Measurements from ENCODE around the gene DRAM1.
"Not testable (repeated sequence)": the region's sequence is repeated elsewhere in the genome, so short reads cannot be mapped to it uniquely, and the experiment has no call there.

Gene DRAM1

DNA sequence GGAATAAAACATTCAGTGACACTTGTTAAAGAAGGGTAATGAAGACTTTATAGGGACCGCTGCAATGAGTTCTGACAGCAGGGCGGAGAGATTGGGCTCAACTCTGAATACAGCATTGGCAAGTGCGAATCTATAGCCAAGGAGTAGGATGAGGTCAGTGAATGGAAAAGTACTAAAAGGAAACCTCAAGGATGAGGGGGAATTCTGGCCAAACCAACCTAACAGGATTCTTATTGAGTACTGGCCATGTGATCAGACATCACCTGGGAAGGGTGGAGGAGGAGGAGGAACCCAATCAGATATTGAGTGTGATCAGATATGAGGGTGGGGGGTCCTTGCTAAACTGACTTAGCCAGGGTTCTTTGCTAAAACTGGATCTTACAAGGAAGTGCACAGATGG is 31.0 kb downstream of the DRAM1 start:
- DNase-seq: no peak

DNA sequence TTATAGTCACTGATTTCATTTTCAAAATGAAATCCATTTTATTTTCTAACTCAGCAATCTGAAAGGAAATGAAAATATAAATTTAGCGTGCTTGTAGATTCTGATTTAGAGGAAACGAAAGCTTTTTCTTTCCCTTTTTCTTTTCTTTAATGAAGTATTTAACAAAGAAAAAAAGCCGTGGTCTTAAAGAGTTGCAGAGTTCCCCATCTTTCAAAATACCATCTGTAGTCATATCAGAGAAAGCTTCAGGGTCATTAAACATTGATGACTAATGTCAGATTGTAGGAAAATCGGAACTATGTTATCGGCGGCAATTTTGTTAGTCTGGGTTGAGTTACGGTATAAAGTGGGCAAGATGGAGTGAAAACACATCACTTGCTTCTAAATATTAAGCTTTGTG is 32.3 kb downstream of the DRAM1 start:
- no peak for DNase-seq

DNA sequence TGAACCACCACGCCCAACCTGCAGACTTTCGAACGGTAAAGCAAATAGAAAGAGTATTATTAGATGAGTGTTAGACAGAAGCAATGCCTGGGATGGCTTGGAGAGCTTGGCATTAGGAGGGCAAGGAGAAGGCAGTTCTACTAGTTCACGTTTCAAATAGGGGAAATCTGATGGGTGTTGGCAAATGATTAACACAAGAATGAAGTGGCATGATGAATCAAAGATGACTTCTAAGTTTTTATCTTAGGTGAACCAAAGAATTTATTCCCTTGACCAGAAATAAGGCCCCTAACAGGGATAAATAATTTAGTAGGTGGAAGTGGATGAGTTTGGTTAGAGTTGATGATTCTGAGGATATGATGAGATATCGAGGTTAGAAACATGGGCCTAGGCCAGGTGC is 38.5 kb downstream of the DRAM1 start:
- no peak for DNase-seq

DNA sequence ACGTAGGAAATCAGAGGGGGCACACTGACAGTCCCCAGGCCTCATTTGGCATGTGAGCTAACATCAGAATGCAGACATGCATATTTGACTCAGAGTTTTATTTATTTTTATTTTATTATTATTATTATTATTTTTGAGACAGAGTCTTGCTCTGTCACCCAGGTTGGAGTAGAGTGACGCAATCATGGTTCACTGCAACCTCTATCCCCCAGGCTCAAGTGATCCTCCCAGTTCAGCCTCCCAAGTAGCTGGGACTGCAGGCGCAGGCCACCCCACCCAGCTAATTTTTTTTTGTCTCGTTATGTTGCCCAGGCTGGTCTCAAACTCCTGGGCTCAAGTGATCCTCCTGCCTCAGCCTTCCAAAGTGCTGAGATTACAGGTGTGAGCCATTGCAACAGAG is 41.4 kb downstream of the DRAM1 start:
- DNase-seq: not testable (repeated sequence)

DNA sequence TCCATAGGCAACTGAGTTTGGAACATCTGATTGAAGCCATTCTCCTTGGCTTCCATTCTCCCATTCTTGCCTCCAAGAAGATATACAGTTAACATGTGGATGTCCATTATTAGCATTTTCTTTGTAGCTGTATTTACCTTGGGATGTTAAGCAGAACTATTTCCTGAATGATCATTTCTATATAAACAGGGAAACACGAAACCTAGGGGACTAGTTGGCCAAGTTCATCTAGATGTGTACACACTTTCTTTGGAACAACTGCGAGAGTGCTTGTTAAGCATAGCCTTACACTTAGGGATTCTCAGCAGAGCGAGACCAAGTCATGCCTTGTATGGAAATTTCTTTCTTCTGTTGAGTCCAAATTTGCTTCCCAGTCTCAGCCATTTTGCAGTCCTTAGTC is 42.1 kb downstream of the DRAM1 start:
- DNase-seq: no peak

DNA sequence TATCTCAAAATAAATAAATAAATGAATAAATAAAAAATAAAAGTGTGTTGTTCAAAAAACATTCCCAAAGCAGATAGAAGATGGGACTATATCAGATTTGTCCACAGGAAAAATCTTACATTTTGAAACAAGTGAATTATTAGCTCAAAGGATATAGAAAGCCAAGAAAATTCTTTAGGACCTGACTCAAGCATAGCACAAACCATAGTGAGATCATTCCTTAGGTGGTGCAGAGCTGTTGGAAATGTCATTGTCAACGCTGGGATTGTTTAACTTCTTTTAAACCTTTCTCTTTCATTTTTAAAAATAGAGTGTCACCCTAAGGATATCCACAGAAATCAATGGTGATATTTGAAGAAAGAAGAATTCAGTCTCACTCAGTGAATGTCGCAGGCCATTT is 43.5 kb downstream of the DRAM1 start:
- no peak for DNase-seq

DNA sequence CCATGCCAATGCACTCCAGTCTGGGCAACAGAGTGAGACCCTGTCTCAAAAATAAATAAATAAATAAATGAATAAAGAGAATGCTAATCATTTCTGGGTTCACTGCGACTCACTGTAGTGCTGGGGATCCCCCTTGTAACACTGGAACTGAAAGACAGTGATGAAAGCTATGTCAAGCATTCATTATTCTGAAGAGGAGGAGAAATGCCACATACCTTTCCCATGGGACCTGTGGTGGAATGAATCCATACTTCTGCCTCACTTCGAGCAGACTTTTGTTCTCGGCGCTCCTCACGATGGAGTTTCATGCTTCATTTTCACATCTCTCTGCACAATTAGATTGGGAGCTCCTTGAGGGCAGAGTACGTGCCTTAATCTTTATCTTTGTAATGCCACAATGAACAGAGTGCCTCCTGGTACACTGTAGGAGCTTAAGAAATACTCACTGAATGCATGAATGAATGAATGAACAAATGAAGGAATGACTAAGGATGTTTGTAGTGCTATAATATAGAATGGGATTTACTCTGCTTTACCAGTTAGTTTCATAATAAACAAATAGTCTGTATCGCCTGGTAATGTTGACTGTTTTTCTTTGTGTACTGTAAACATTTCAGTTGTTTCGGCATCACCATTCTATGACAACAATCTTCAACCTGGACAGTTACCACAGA is 45.8 kb downstream of the DRAM1 start:
- no peak for DNase-seq

DNA sequence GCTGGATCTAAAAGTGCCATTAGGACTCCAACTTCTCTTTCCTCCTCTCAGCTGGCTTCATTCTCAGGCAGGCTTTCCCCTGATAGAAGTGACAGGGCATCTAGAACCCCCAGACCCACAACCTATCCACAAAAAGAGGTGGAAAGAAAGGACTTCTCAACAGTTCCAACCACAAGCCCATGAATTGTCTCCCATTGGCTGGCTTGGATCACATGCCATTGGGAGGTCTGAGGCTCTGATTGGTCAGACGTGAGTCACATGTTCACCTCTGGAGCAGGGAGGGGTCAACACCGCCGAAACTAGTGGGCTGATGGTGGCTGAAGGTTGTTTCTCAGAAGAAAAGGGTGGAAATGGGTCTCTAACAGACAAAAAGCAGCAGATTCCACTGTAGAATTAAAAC is 47.2 kb downstream of the DRAM1 start:
- DNase-seq: no peak

DNA sequence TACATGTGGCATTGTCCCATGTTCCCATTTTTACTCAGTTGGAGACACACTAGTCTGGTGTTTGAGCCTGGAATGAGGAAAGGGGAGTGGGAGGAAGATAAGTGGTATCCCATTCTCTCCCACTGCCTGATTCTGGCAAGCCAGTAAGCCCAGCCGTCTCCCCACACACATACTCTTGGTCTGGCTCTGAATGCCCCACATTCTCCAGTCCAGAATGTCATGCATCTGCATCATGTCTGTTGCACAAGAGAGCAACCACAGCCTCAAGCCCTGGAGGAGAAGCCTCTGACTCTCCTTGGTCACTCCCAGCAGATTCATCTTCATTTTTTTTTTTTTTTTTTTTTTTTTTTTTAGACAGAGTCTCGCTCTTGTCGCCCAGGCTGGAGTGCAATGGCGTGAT is 48.0 kb downstream of the DRAM1 start:
- no peak for DNase-seq

DNA sequence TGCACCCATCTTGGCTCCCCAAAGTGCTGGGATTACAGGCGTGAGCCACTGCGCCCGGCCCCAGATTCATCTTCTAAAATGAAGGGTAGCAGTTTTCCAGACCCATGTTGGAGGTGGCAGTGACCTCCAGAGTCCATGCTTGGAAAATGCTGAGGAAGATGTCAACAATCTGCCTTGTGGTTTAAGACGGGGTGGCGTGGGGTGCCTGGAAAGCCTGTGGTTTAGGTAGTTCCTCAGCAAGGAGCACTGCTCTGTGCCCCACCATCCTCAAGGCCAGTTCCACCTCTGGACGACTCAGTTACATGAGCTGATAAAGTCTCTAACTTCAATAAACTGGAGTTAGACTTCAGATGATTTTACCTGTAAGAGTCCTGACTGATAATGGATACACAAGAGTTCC is 48.6 kb downstream of the DRAM1 start:
- DNase-seq: no peak

DNA sequence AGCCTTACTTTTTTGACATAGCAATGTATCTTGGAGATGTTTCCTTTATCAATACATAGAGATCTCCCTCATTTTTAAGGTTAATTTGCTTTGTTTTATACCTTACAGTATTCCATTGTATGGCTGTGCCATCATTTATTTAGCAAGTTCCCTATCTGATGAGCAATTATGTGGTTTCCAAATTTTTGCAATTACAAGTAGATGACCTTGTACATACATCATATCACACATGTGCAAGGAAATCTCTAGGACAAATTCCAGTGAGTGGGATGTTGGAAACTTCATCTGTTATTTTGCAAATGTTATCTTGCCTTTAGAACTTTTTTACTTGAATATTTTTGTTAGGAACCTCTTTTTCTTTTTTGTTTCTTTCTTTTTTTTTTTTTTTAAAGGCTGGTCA is 49.7 kb downstream of the DRAM1 start:
- no peak for DNase-seq

DNA sequence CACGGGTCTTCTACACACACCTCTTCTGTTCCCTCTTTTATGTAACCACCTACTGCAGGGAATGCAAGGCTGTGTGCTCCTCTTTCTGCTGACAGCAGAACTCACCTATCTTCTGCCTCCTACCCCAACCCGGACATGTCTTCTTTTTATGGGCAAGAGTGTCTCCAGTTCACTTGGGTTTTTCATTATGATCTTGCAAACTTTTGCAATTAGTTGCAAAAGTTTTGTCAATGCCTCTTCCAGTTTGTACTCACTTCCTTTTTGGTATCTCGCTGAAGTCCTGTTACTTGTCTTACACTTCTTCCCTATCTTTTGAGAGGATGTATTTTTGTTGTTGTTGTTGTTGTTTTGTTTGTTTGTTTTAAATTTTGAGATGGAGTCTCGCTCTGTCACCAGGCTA is 50.6 kb downstream of the DRAM1 start:
- no peak for DNase-seq

DNA sequence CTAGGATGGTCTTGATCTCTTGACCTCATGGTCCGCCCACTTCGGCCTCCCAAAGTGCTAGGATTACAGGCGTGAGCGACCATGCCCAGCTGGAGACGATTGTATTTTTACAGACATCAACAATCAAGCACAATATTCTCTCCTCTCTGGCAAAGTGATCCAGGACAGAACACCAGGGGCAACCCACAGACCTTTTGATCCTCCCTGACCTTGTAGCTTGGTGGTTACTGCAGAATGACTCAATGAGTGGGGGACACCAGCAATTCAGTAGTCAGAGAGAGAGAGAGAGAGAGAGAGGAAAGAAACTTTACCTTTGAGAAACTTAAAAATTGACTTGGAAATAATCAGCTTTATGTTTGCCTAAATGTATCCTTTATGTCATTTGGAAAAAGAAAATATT is 51.2 kb downstream of the DRAM1 start:
- no peak for DNase-seq

DNA sequence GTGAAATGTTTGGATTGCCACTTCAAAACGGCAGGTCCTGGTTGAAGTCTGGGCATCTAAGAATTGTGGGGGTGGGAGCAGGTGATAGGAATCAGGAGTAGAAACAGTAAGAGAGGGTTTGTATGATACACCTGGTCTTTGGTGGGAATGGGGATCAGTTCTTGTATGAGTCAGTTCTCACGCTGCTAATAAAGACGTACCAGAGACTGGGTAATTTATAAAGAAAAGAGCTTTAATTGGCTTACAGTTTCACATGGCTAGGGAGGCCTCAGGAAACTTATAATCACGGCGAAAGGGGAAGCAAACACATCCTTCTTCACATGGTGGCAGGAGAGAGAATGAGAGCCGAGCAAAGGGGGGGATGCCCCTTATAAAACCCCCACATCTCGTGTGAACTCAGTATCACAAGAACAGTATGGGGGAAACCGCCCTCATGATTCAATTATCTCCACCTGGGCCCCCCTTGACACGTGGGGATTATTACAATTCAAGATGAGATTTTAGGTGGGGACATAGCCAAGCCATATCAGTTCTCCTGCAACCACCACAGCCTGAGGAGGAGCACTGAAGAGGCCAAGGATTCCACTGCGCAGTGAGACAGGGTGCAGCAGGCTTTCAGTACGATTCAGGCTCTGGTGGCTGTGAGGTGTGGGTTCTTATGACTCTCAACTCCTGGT is 52.1 kb downstream of the DRAM1 start:
- no peak for DNase-seq

DNA sequence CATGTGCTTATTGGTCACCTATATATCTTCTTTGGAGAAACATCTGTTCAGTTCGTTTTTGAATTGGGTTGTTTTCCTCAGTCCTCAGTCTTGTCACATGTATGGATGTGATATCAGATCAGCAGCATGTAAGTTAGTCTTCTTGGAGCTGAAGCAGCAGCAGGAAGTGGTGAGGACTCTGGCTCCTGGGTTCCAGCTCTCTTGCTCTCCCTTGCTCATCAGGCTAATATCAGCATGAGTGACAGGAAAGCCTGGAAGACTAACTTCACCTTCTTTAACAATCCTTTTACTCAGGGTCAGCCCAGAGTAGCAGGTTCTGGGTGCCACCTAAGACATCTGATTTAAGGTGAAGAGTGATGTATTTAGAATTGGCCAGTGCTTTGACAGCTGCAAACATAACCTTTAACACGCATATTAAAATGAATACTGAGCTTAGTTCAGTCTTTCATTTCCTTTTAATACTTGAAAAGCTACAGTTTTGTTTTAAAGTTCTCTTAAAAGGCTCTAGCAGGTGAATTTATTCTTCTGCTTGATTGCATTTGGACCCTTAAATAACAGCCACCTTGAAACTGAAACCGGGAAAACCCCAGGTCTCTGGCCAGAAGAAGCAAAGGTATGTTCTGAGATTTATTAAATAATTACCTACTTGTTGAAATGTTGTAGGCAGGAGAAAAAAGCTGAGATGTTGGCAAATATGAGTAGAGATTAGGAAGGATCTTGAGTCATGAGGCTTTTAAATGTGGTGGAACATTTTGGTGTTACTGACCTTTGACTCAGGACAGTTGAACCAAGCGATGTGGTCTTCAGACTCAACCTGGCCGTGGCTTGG is 54.3 kb downstream of the DRAM1 start:
- DNase-seq: no peak

DNA sequence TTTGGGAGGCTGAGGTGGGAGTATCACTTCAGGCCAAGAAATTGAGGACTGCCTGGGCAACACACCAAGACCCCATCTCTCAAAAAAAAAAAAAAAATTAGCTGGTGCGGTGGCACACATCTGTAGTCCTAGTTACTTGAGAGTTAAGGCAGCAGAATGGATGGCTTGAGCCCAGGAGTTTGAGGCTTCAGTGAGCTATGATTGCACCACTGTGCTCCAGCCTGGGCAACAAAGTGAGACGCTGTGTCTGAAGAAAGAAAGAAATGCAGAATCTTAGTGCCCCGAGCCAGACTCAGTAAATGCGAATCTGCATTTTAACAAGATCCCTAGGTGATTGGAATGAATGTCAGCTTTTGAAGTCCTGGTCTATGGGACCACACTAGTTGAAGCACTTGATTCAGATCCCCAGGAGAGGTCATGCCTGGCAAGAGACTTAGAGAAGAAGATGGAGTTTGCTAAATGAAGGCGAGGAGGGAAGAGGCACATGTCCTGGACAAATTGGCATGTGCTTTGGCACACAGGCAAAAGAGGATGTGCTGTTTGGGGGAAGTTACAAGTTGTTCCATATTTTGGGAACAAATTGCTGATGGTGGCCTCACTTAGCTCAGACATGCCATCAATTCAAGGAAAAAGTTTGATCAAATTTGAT is 56.6 kb downstream of the DRAM1 start:
- DNase-seq: no peak

DNA sequence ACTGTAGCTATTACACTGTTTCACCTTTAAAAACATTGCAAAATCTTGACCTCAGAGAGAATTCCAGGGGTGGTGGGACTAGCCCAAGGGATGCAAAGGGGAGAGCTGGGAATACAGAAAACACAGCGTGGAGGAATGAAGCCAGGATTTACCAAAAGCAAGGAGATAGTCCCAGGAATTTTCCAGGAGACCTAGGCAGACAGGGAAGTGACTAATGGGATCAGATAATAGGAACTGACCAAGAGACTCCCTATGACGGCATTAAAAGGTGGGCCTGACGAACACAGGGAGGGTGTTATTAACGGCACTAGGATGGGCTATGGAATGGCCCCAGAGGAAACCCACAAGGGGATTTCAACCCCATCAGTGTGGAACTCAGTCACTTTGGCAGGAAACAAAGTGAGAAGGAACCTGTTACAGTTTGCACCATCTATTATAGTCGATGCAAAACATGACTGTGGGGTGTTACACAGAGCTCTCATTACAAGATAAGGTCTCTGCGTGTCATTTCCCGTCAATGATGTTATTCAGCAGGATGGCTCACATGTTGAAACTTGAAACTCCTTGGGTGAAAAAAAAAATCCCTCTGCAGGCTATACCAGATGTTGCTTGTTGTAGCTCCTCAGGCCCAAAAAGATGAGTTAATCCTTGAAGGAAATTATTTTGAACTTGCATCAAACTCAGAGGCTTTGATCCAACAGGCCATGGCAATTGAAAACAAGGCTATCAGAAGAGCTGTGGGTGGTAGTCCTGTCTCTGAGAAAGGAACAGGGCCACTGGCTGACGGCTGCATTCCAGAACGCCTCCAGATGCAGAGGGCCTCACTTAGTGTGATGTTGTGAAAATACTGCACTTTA is 58.7 kb downstream of the DRAM1 start:
- DNase-seq: no peak

DNA sequence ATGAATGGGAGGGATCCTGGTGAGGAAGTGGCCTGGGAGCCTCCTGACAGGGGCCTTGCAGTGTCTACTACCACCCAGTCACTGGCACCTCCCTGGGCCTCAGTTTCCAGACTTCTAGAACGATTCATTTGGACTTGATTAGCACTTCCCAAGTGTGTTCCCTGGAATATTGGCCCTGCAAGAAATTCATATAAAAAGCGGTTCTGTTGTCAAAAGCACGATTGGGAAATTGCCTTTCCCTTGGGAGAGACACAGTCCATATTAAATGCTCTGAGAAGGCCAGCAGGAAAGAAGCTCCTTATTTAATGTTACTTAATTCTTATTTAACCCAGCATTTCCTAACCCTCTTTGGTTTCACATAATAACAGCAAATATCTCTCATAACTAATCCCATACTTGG is 61.9 kb downstream of the DRAM1 start:
- DNase-seq: no peak

DNA sequence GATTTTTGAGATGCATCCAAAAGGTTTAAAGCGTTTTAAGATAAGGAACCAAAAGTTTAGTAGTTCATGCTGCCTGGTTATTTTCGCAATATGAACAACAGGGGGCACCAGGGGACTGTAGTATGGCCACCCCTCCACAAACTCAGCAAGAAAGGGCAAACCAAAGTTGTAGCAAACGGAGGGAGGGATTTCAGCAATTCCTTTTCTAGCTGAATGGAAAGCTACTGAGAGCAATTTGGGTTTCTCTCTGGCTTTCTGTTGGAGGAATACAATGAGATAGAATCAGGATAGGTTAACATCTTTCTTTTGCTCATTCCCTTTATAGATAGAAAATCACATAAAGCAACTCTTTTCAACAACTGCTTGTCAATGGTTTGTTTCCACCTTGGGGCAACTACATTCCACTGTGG is 62.5 kb downstream of the DRAM1 start:
- DNase-seq: peak; percentile 12

DNA sequence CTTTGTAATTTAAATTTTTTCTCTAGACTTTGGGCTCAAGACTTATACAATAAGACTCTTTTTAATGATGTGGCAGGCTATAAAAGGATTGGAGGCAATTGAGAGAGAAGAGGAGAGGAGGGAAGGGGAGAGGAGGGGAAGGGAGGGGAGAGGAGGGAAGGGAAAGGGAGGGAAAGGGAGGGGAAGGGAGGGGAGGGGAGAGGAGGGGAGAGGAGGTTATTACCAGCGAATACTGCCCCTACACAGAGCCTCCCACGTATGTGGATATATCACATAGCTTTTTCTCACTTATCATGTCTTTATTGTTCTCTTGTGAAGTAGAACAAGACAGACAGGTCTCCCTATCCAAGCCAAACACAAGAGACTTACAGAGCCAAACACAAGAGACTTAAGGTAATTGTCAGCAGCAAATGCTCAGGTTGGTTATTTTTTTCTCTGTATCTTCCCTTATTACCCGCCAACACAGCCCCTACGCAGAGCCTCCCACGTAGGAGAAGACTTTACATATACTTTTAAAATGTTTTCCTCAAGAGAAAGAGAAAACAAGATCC is 63.1 kb downstream of the DRAM1 start:
- no peak for DNase-seq

DNA sequence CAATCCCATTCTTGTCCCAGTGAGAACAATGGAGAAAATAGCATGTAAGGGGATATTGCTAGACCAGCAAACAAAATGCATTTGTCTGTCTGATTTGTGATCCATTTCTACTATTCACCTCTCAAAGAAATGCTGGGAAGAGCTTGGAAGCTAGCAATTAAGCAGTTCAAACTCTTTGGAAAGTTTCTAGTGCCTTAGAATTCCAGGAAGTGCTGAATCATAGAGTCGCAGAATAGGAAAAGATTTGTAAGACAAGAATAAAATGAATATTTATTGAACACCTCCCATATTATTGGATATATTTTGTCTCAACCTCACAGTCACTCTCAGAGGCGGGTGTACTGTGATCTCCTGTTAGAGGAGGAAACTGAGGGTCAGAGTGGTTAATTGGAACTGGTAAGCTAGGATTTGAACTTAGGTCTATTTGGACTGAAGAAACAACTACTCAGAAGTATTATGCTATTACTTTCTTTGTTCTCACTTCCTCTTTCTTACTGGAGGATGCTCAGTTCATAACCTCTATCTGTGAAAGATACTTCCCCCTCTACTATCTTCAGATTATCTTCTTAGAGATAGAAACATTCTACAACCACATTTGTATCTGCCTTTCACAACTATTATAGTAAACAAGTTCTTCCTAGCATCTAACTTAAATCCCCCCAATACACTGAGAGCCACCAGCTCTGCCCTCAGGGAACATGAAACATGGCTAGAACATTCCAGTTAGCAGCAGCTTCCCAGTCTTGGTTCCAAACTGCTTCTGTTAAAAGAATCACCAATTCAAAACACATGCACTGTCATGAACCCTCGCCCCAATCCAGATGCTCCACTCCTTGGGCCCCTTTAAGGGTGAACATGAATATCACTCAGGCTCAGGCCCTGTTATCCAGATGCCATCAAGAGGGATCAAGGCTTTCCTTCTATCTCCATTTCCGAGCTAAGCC is 64.2 kb downstream of the DRAM1 start:
- DNase-seq: no peak
